ENCODE data around the gene NOX3. TPM values are rescaled to one million over a fixed set of nuclear protein-coding genes. Genes with fewer than 3 reads are reported as not detected.

Gene NOX3
- total RNA-seq, 1 donor from 2014 or later = not detected

DNA sequence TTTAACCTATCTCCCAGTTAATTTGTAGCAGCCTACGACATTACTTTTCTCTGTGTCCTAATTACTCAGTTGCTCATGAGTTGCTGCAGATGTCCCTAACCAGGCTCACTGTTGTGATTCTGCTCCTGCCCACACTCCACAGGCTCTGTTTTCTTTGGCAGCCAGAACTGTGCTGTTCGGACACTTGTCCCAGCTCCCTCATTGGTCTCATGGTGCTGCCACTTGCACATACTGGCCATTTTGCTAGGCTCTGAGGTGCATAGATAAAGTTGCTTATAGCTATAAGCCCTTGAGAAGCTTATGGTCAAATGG is 55.0 kb downstream of the NOX3 start:
- no peak for DNase-seq (ENCODE audit: low read depth, low spot score)

DNA sequence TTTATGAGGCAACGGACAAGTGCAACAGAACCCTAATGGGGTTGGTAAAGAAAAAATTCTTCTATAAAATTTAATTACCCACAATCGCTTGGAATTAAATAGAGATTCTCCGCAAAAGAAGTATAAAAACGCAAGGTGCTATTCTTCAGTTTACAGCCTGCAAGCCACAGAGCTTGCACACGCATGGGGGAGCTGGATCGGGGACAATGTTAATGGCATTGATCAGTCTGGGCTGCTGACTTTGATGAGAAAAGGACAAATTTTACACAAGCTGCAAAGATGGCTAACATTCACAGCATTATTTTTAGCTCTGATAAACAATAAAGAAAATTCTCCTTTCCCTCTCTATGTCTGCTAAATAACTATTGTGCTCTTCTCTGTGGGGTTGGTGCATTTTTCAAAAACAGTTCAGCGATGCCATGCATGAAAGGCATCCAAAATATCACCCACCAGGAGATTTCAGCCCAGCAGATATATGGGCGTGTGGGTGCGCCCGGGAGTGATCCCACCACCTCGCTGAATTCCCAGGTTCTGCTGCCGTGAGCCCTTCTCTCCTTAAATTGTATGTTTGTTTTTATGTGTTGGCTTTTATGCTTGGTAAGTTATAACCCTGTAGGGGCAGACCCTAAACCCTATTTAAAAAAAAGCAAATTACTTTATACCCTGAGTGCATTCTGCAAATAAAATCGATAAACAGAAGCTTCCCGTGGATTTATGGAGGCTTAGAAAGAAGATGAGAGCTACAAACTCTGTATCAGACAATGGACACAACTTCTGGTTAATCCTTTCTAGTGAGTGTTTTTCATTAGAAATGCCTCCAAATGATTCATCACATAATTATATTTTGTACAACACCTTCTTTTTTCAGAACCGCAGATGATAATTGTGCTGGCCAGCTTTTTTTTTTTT is 55.6 kb downstream of the NOX3 start:
- DNase-seq (ENCODE audit: low read depth, low spot score) = no peak

DNA sequence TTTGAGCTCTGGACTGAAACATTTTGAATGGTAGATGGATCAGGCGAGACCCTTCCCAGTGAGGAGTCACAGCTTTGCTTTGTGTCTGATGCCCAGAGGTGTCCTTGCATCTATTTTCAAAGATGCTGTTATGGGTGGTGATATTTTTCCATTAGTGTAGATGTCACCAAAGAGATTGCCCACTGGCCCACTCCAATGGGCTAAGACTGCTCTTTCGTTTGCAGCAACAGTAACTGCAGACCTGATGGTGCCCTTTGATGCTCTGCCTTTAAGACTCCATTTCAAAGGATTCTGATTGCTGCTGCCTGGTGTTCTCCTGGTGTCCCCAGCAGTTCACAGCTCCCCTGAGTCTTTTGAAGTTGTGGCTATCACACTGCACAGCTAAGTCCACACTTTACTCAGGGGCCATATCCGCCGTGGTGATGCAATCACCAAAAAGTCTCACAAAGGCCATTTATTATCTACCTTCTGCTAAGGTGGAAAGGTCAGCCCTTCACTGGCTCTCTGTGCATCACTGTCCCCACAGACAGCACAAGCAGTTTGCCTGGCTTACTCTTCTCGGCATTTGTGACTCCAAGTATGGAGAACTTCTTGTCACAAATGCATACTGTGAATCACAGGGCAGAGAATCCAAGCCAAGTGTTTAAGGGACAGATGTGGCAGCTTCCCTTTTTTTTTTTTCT is 56.4 kb downstream of the NOX3 start:
- DNase-seq (ENCODE audit: low read depth, low spot score) = no peak

DNA sequence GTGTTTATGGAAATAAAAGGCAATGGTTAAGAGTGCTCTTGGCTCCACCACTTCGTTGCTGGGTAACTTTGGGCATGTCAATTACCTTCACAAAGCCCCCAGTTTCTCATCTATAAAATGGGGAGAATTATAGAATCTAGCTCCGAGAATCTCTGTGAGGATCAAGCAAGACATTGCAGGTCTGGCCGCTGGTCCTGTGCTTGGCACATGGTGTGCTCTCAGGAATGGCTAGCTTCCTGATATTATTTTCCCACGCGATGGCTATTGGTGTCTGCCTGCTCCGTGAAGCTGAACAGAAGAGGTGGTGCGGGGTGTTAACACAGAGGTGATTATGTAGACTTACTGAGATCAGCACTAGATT is 57.0 kb downstream of the NOX3 start:
- DNase-seq (ENCODE audit: low read depth, low spot score) = no peak

DNA sequence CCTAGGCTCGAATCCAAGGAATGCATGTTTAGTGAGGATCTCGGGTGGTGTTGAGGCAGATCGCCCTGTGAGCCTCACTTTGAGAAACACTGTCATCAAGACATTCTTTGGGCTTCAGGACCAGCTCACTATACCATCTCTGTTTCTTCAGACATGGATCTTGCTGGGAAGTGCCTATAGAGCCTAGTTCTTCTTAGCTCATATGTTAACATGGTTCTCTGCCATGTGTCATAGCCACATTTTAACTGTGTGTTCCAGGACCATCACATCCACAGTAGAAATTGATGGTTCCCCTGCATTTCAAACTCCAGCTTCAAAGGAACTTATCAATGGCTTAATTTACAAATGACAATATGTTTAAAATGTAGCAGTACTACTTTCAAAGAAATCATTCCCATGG is 57.4 kb downstream of the NOX3 start:
- DNase-seq (ENCODE audit: low read depth, low spot score) = no peak

DNA sequence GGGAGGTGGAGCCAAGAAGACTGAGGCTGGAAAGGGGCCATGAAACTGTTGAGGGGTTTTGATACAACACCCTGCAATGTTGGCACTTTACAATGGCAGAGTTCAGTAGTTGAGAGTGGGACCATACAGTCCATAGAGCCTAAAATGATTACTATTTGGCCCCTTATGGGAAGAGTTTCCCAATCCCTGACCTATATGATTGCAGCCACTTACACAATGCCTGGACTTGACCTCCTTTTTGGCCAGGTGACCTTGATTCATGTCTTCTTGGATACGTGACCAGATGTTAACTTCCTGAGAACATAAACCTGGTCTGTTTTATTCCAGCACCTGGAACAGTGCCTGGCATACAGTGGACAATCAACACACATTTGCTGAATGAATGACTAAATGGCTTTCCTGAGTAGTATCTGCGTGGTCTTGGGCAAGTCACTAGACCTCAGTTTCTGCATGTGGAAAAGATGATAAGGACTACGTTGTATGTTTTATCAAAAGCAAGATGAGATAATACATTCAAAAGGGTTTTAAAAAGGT is 58.4 kb downstream of the NOX3 start:
- DNase-seq (ENCODE audit: low read depth, low spot score) = no peak

DNA sequence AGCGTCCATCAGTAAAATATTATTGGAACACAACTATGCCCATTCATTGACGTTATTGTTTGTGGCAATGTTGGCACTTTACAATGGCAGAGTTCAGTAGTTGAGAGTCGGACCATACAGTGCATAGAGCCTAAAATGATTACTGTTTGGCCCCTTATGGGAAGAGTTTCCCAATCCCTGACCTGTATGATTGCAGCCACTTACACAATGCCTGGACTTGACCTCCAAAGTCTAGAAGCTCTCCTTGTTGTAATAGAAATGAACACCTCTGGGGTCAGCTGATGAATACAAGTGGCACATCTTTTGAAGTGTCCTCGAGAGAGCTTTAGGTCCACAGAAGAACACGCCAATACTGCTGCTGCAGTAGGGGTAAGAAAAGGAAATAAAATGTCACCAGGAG is 59.0 kb downstream of the NOX3 start:
- no peak for DNase-seq (ENCODE audit: low read depth, low spot score)

DNA sequence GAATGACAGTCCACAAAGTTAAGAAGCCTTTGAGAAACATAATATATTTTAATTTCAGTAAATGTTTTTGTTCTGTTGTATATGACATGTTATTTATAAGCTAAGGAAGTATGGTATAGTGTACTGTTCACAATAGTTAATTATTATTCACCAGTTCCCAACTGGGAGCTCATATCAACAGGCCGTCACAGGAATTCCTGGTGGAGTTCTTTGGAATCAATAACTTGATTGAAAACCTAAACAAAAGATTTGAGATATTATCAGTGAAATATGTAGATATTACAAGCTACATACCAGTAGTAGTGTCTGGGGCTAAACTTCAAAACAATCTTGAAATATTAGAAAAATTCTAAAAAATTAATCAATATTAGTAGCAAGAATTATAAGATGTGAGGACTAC is 60.3 kb downstream of the NOX3 start:
- no peak for DNase-seq (ENCODE audit: low read depth, low spot score)

DNA sequence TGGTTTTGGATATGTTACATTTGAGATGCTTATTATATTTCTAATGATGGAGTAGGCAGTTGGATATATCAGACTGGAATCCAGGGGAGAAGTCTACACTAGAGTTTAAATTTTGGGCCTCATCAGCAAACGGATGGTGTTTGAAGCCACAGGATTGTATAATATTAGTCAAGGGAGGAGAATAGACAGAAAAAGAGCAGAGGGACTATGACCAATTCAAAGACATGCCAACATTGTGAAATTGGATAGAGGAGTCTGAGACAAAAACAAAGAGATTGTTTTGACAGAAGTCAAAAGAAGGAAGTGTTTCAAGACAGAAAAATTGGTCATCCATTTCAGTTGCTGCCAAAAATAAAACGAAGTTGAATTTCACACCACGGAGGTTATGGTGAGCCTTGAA is 66.5 kb downstream of the NOX3 start:
- no peak for DNase-seq (ENCODE audit: low read depth, low spot score)

DNA sequence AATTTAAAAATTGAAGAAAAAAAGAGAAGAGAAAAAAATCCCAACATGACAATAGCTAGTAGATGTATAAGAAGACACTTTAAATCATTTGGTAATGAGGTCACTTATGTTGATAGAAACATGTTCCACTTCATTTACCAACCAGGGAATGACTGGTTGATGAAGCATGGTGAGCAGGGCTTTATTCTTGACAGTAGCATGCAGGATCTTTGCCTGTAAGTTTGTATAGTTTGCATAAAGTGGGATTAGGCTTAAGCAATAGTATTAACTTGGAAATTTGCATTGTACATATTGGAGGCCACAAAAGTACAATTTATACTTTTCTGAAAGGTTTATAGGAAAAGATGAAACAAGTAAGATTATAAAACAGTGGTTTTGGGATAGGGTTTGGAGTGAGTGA is 67.0 kb downstream of the NOX3 start:
- no peak for DNase-seq (ENCODE audit: low read depth, low spot score)

DNA sequence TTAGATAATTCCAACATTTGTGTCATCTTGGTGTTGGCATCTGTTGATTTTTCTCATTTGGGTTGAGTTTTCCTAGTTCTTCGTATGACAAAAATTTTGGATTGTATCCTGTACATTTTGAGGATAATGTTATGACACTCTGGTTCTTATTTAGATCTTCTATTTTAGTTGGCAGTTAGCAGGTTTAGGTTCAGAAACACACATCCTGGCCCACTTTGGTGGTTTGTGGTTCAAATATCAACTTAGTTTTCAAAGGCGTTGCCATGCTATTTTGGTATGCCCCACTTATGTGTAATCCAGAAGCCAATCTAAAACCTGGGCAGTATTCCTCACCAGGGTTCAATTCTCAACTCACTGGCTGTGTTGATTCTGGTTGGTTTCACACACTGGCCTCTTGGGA is 68.2 kb downstream of the NOX3 start:
- no peak for DNase-seq (ENCODE audit: low read depth, low spot score)

DNA sequence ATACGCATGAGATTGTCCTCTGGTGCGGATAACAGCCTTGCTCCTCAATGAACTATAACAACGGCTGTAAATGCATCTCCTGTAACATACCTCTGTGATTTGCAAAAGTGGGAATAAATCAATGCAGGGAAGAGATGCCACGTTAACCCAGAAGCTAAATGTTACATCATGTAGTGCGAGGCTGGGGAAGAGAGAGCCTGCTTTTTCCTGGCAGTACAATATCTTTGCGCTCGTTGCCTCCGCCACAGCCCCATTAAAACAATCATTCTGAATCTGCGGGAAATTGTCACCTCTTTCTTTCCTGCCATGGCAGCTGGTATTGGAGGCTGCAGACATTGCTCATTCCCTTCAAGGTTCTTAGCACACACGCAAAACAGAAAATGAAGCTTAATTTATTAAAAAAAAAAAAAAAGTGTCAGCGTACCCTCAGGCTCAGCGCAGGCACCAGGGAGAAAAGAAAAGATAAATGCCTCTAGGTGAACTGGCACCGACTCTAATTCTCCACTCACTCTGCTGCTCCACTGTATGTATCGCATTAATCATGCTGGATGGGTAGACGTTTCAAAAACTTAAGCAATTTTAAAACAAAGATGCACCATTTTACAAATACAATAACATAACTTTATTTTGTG is 71.2 kb downstream of the NOX3 start:
- no peak for DNase-seq (ENCODE audit: low read depth, low spot score)

DNA sequence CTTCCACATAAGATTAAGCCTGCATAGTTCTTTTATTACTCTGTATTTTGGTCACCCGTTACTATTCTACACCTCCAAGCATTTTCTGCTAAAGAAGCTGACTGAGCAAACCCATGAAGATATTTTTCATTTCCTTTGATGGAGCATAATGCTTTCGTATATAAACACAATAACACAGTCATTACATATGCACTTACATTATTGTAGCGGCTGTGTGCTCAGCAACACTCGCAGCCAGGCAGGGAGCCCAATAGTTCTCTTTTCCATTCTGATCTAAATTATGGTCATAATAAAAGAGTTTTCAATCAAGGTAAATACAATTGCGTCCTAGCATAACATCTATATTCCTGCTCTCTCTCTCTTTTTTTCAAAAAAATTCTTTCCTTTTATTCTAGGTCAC is 71.7 kb downstream of the NOX3 start:
- DNase-seq (ENCODE audit: low read depth, low spot score) = no peak

DNA sequence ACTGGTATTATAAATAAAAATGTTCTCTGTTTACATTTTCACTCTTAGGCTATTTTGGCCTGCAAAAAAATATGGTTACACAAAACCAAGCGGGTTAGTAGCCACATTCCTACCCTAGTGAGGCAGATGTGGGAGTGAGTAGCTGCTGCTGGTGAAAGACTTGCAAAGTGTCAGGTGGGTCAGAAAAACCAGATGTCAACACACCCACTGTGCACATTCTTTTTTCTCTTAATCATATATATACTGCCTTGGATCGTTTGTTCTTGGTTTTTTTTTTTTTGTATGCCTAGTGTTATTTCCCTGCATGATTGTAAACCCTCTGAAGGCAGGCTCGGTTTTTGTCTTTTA is 73.3 kb downstream of the NOX3 start:
- DNase-seq (ENCODE audit: low read depth, low spot score) = no peak

DNA sequence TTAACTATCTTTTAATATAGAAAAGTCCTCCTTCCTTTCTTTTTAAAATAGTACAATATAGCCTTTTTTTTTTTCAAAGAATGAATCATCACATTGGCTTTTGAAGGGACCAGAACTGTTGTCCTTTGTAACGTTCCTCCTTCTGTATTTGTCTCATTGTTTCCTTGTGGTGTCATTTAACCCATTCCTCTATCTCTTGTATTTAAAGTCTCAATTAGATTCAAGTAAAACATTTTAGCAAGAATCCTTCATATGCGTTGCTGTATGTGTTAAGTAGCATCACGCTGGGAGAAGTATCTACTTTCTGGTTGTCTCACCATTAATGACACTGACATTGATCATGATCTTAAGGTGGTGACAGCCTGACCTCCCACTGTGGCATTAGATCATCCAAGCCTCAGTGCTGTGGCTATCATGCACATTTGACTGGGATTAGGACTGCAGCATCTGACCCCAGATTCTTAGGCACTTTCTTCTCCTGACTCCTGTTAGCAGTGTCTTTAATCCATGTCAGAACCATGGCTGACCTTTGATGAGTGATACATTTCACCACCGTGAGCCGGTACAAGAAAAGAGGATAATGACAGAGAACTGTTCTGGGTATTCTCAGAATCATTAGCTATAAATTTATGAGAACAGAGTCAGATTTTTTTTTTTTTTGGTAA is 73.8 kb downstream of the NOX3 start:
- no peak for DNase-seq (ENCODE audit: low read depth, low spot score)

DNA sequence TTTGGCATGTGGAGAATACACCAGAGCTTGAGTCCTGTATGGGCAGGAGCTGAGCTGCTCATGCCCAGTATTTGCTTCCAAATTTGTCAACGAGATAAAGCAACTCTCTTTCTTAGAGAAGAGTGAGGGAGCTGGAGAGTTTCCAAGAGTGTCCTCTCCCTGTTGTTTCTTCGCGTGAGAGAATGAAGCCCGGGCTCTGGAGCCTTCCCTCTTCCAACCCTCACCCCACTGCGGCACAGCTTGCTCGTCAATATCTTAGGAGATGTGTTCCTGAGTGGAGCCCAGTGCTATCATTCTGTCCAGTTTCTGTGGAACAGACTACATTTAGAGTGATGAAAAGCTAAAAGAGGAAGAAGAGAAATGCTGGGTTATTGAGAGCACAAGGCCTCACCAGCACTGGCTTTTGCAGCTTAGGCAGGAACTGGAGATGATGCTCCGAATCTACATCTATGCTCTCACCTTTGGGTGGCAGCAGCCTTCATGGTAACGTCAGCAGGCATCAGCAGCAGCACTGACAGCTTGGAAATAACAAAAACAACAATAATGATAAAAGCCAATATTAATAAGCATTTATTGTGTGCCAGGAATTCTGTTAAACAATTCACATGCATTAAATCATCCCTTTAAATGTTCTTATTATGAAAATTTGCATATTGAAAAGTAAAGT is 74.8 kb downstream of the NOX3 start:
- DNase-seq (ENCODE audit: low read depth, low spot score) = no peak

DNA sequence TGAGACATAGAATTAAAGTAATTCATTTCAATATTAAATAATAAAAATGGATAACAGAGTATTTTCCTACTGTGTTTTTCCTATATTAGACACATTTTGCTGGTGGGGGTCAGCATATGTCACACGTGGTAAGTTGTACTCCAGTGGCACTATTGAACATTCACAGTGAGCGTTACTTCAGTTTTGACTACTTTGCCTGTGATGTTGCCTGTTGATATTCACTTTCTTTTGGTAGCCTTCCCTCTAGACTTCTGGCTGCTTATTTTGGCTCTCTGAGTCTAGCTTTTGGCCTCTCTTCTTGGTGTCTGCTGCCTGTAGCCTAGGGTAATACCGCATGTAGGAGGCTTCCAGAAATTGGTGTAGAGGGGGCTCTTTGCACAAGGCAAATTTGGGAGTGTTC is 76.9 kb downstream of the NOX3 start:
- no peak for DNase-seq (ENCODE audit: low read depth, low spot score)

DNA sequence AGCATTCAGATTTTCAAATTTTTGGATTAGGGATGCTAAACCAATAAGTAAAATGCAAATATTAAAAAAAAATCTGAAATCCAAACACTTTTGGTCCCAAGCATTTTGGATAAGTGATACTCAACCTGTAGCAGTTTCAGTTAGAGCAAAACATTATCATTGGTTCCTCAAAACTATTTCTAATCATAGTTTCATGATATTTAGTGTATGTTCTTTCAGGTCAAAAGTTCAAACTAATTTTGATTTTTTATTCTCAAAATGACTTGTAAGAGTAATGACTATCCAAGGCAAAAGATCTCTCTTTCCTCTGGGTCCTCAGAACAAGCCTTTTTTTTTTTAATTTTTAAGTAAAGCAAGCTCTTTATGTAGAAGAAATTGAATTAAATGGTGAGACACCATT is 77.4 kb downstream of the NOX3 start:
- no peak for DNase-seq (ENCODE audit: low read depth, low spot score)

DNA sequence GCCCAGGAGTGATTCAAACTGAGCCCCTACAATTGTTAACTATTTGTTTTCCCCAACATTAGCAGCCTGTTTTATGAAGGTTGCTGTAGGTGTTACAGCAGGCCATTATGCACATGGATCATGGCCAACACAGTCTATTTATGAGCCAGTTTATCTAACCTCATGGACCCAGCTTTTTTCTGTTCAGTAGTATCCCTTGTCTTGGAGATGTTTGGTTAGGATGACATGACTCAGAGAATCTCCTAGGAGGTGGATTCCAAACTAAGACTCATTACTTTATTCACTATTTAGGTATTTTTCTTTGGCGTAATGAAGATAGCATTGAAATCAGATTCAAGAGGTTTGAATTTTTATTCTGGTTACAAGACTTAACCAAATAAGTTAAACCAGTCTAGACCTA is 78.6 kb downstream of the NOX3 start:
- no peak for DNase-seq (ENCODE audit: low read depth, low spot score)

DNA sequence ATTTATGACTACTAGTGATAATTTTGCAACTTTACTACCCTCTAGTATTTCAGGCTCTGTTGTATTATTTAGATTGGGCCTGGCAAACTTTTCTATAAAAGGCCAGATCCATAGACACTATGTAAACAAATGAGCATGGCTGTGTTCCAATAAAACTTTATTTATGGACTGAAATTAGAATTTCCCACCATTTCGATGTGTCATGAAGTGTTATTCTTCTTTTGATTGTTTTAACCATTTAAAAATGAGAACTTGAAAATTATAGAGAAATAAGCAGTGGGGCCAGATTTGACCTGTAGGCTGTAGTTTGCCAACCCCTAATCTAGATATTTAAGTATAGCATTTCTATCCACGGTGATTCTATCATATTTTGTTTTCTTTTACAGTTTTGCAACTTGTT is 79.8 kb downstream of the NOX3 start:
- no peak for DNase-seq (ENCODE audit: low read depth, low spot score)

DNA sequence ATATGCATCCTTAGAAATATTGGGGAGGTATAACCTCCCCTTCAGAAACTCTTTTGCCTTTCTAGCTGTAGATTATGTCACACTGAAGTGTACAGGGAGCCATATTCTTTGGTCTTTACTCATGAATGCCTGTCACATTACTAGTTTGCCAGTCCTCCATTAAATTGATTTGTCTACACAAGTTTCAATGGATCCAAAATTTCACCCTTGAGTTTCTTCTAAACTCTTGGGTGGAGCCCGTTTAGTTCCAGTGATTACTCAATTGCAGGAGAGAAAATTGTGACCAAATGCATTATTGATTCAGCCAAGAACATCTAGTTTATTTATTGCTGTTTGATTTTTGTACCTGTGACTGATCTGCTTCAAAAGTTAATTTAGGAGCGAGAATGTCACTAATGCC is 81.0 kb downstream of the NOX3 start:
- DNase-seq (ENCODE audit: low read depth, low spot score) = no peak

DNA sequence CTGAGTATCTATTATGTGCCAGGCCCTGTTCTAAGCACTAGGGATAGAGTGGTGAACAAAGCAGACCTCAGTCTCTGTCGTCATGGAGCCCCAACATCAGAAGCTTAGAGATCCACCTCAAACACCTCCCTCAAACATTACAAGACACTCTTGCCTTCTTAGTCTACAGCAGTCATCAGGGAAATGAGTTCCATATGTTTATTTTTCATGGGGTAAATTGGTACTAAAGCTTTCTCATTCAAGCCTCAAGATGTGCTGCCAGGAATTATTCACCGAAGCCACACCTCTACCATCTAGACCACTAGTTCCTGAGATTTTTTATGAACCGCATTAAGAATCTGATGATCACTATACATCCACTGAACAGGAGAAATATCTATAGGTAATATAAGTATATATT is 82.4 kb downstream of the NOX3 start:
- no peak for DNase-seq (ENCODE audit: low read depth, low spot score)

Measured in pulmonary artery endothelial cell (primary cell).